H1 (cell line): ENCODE results near the gene ORAI3. TPM values are rescaled to one million over a fixed set of nuclear protein-coding genes. Genes with fewer than 3 reads are reported as not detected.

Experiments used
- CTCF ChIA-PET: fragments of 300-600 bp; sonication (Branson Sonifier 250); formaldehyde crosslinking; loops from one replicate; lab custom pipeline; 2021; ENCODE audit not compliant: partially characterized antibody; lab: Charles Lee
- POLR2A ChIA-PET: fragments of 300-600 bp; sonication (Branson Sonifier 250); formaldehyde crosslinking; loops from one replicate; lab custom pipeline; 2021; ENCODE audit warnings: inconsistent platforms; ENCODE audit not compliant: partially characterized antibody; lab: Charles Lee
- DNase-seq, 2 experiments: peaks; one replicate each; pipeline versions ENCODE4 v3.0.0 to v3.0.0-alpha.2; 2010 to 2022; ENCODE audit warnings: low spot score in 2 of 2, low read depth in 1 of 2, mixed read lengths in 1 of 2
- FAIRE-seq: peaks from 2 replicates; lab custom pipeline; 2011; peaks lifted over from hg19 to GRCh38; lab: Jason Lieb, UNC
- H2AFZ ChIP-seq: 2 replicates; pipeline ENCODE4 v1.8.1; 2012; ENCODE audit warnings: low read length, inconsistent platforms
- H2AK5ac ChIP-seq: 2 replicates; pipeline ENCODE4 v1.6.1; 2013; ENCODE audit warnings: low read depth, low read length
- H2BK120ac ChIP-seq: replicated peaks from 2 replicates; pipeline ENCODE3; 2013; ENCODE audit warnings: low read depth, low read length, inconsistent platforms
- H2BK12ac ChIP-seq: 2 replicates; pipeline ENCODE4 v1.6.1; 2013; ENCODE audit warnings: low read depth, low read length
- H2BK15ac ChIP-seq: 2 replicates; pipeline ENCODE4 v1.6.1; 2013; ENCODE audit warnings: low read length
- H2BK20ac ChIP-seq: 2 replicates; pipeline ENCODE4 v1.6.1; 2013; ENCODE audit warnings: low read length
- H2BK5ac ChIP-seq: 2 replicates; pipeline ENCODE4 v1.6.1; 2013; ENCODE audit warnings: low read depth, low read length
- H3K14ac ChIP-seq: 2 replicates; pipeline ENCODE4 v1.6.1; 2013; ENCODE audit warnings: inconsistent platforms; ENCODE audit not compliant: insufficient read length
- H3K18ac ChIP-seq: 2 replicates; pipeline ENCODE4 v1.6.1; 2013; ENCODE audit warnings: low read length; ENCODE audit errors: extremely low read depth
- H3K23ac ChIP-seq: 2 replicates; pipeline ENCODE4 v1.6.1; 2013; ENCODE audit warnings: inconsistent platforms; ENCODE audit not compliant: insufficient read length
- H3K23me2 ChIP-seq: 2 replicates; pipeline ENCODE4 v1.6.1; 2013; ENCODE audit warnings: low read depth, low read length
- H3K27ac ChIP-seq: 2 replicates; pipeline ENCODE4 v1.6.1; 2011; ENCODE audit warnings: low read depth, low read length, inconsistent platforms
- H3K27me3 ChIP-seq, 4 experiments: replicated peaks in 1 of 4; 1 replicate in 1 of 4; 2 replicates in 3 of 4; pipeline versions ENCODE4 v1.6.1 to v1.8.1; 2011 to 2013; ENCODE audit warnings: low read length in 3 of 4, mild to moderate bottlenecking in 3 of 4, inconsistent platforms in 2 of 4, mixed read lengths in 2 of 4, moderate library complexity in 1 of 4; ENCODE audit not compliant: control insufficient read depth in 3 of 4, insufficient read depth in 3 of 4; ENCODE audit errors: extremely low read depth in 1 of 4
- H3K36me3 ChIP-seq, 4 experiments: 2 replicates each; pipeline versions ENCODE4 v1.6.1 to v1.8.1; 2011 to 2013; ENCODE audit warnings: mild to moderate bottlenecking in 4 of 4, low read length in 3 of 4, moderate library complexity in 2 of 4, control low read depth in 1 of 4, inconsistent platforms in 1 of 4; ENCODE audit not compliant: insufficient read depth in 4 of 4, control insufficient read depth in 2 of 4
- H3K4ac ChIP-seq: replicated peaks from 2 replicates; pipeline ENCODE3; 2013; ENCODE audit warnings: low read length, low read depth, mixed read lengths, inconsistent platforms; ENCODE audit not compliant: insufficient read length
- H3K4me1 ChIP-seq, 4 experiments: replicated peaks in 1 of 4; 1 replicate in 1 of 4; 2 replicates in 3 of 4; pipeline versions ENCODE4 v1.6.1 to v1.8.1; 2011 to 2013; ENCODE audit warnings: low read length in 3 of 4, inconsistent platforms in 2 of 4, mixed read lengths in 1 of 4; ENCODE audit not compliant: insufficient read depth in 4 of 4, control insufficient read depth in 3 of 4
- H3K4me2 ChIP-seq, 2 experiments: 2 replicates each; pipeline versions ENCODE4 v1.6.1 to v1.8.1; 2011 to 2013; ENCODE audit warnings: low read depth in 2 of 2, low read length in 2 of 2, control low read depth in 1 of 2, inconsistent platforms in 1 of 2, mild to moderate bottlenecking in 1 of 2; ENCODE audit not compliant: insufficient read depth in 1 of 2
- H3K4me3 ChIP-seq, 4 experiments: fragments of 200-600, 300-600 bp in 1 of 4; sonication (generic), shearing (Covaris generic), sonication (Bioruptor Twin) in 1 of 4; 2 replicates each; pipeline versions ENCODE4 v1.5.1 to v1.8.1; 2011 to 2016; ENCODE audit warnings: low read length in 4 of 4, low read depth in 3 of 4, control low read depth in 2 of 4, inconsistent platforms in 2 of 4, mild to moderate bottlenecking in 2 of 4, mixed read lengths in 1 of 4, moderate library complexity in 1 of 4; ENCODE audit not compliant: insufficient read depth in 2 of 4; ENCODE audit errors: extremely low read depth in 1 of 4
- H3K56ac ChIP-seq: replicated peaks from 2 replicates; pipeline ENCODE3; 2013; ENCODE audit warnings: low read depth, mild to moderate bottlenecking, mixed read lengths, low read length, inconsistent platforms; ENCODE audit not compliant: insufficient read length
- H3K79me1 ChIP-seq: 2 replicates; pipeline ENCODE4 v1.6.1; 2013; ENCODE audit warnings: low read depth, low read length, control low read depth
- H3K79me2 ChIP-seq, 2 experiments: 2 replicates each; pipeline versions ENCODE4 v1.6.1 to v1.8.1; 2012 to 2013; ENCODE audit warnings: low read length in 2 of 2, mild to moderate bottlenecking in 2 of 2, inconsistent platforms in 1 of 2; ENCODE audit not compliant: insufficient read depth in 2 of 2, control insufficient read depth in 1 of 2
- H3K9ac ChIP-seq, 4 experiments: replicated peaks in 1 of 4; 1 replicate in 1 of 4; 2 replicates in 3 of 4; pipeline versions ENCODE4 v1.6.1 to v1.8.1; 2011 to 2013; ENCODE audit warnings: low read depth in 3 of 4, low read length in 3 of 4, control low read depth in 2 of 4, mild to moderate bottlenecking in 2 of 4, moderate library complexity in 2 of 4, inconsistent platforms in 1 of 4; ENCODE audit errors: extremely low read depth in 1 of 4
- H3K9me3 ChIP-seq, 2 experiments: 2 replicates each; pipeline versions ENCODE4 v1.6.1 to v1.8.1; 2012 to 2013; ENCODE audit warnings: mild to moderate bottlenecking in 2 of 2, moderate library complexity in 2 of 2, control low read depth in 1 of 2, inconsistent platforms in 1 of 2, low read depth in 1 of 2, low read length in 1 of 2, mixed read lengths in 1 of 2; ENCODE audit not compliant: insufficient read depth in 2 of 2
- H4K20me1 ChIP-seq, 2 experiments: replicated peaks in 1 of 2; 2 replicates each; pipeline versions ENCODE3 to v1.8.1; 2011 to 2013; ENCODE audit warnings: inconsistent platforms in 2 of 2, low read length in 2 of 2, mild to moderate bottlenecking in 1 of 2; ENCODE audit not compliant: insufficient read depth in 2 of 2, control insufficient read depth in 1 of 2
- H4K5ac ChIP-seq: 2 replicates; pipeline ENCODE4 v1.6.1; 2013; ENCODE audit warnings: low read length, low read depth, mixed read lengths, inconsistent platforms; ENCODE audit not compliant: insufficient read length
- H4K8ac ChIP-seq: 2 replicates; pipeline ENCODE4 v1.8.0; 2013; ENCODE audit warnings: mild to moderate bottlenecking, moderate library complexity, low read length, inconsistent platforms; ENCODE audit not compliant: insufficient read depth; ENCODE audit errors: extremely low read depth
- H4K91ac ChIP-seq: replicated peaks from 2 replicates; pipeline ENCODE3; 2013; ENCODE audit warnings: low read length, mixed read lengths, inconsistent platforms; ENCODE audit not compliant: insufficient read length
- CBX5 ChIP-seq: fragments of 300-800, 300-1000 bp; sonication (generic); IDR thresholded peaks from 2 replicates; pipeline ENCODE4 v1.7.1; 2016; ENCODE audit warnings: antibody characterized with exemption, low read length, low read depth
- CBX8 ChIP-seq: fragments of 300-800, 300-1000 bp; sonication (generic); IDR thresholded peaks from 2 replicates; pipeline ENCODE4 v1.7.1; 2016; ENCODE audit warnings: low read depth, low read length, borderline replicate concordance
- FOSL1 ChIP-seq: IDR thresholded peaks from 2 replicates; pipeline ENCODE4 v1.6.1; 2011; ENCODE audit warnings: mild to moderate bottlenecking, low read depth, low read length, moderate library complexity; ENCODE audit not compliant: insufficient read depth
- GABPA ChIP-seq: IDR thresholded peaks from 2 replicates; pipeline ENCODE4 v1.6.1; 2011; ENCODE audit warnings: mild to moderate bottlenecking, low read length, moderate library complexity, borderline replicate concordance; ENCODE audit not compliant: insufficient read depth
- SP1 ChIP-seq: IDR thresholded peaks from 2 replicates; pipeline ENCODE4 v1.6.1; 2011; ENCODE audit warnings: low read depth, low read length
- SP2 ChIP-seq: IDR thresholded peaks from 2 replicates; pipeline ENCODE4 v1.6.1; 2012; ENCODE audit warnings: mild to moderate bottlenecking, low read length, inconsistent platforms
- ZNF274 ChIP-seq: IDR thresholded peaks from 2 replicates; pipeline ENCODE4 v1.7.0; 2012; ENCODE audit warnings: low read length, borderline replicate concordance; ENCODE audit errors: extremely low read depth
- WGBS, 2 experiments: shearing (Covaris generic) in 1 of 2; methylation state at CpG; one replicate each; pipeline versions ENCODE4 v1.1.6 to v1.1.7; 2013 to 2015; ENCODE audit warnings: low lambda C conversion rate in 2 of 2, mixed read lengths in 2 of 2, inconsistent platforms in 1 of 2, low coverage in 1 of 2, missing lambda C conversion rate in 1 of 2; ENCODE audit not compliant: insufficient replicate concordance in 2 of 2, insufficient coverage in 1 of 2, insufficient read length in 1 of 2; ENCODE audit errors: extremely low coverage in 1 of 2, missing lambda C conversion rate in 1 of 2; 5-methylcytosine and 5-hydroxymethylcytosine counted together
- polyA plus RNA-seq, 7 experiments: library from polyadenylated mRNA; depleted of rRNA in 3 of 7; stranded (reverse) in 5 of 7; unstranded in 2 of 7; fragments of >200 nt in 5 of 7; fragments of 200-250 nt in 2 of 7; gene quantifications; 1 replicate in 5 of 7; 2 replicates in 1 of 7; 4 replicates in 1 of 7; pipeline versions ENCODE4 v1.2.1 to v1.2.3, GENCODE V29; 2011 to 2013; ENCODE audit warnings: missing spikeins in 2 of 7, mixed read lengths in 2 of 7
- total RNA-seq: library from RNA; stranded (reverse); fragmentation: NEBNext Ultra II Directional; extraction: Animal tissue kit (Norgen Biotek cat#: 25700); gene quantifications from 2 replicates; pipeline ENCODE4 v1.2.1, GENCODE V29; 2021

Gene ORAI3
- total and polyA plus RNA-seq, 2 of the 8 experiments (the other 6 are each of a cell fraction or from before 2014, with no cell fraction given): 8.7 to 24.5 TPM

DNA sequence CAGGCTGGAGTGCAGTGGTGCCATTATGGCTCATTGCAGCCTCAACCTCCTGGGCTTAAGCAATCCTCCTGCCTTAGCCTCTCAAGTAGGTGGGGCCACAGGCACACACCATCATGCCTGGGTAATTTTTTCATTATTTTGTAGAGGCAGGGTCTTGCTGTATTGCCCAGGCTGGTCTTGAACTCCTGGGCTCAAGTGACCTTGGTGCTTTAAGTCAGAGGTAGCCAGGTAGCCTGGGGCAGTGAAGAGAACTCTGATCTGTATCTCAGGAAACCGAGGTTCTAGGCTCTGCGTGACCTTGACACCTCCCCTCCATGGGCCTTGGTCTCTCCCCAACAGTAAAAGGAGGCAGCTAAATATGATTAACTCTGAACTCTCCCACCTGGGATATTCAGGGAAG, 49.1 kb upstream of the ORAI3 start:
- no peak for TF ChIP-seq FOSL1
- TF ChIP-seq CBX8: no peak
- no peak for TF ChIP-seq GABPA
- TF ChIP-seq SP1: no peak
- no peak for TF ChIP-seq ZNF274
- no peak for TF ChIP-seq SP2
- TF ChIP-seq CBX5: no peak
- CTCF ChIA-PET: interaction anchor here (1.1 to 6.4 kb wide), 5 partner anchors 18 to 120 kb away, joined by 3 to 69 read pairs (median 7); no protein-coding TSS in a partner anchor
- Histone ChIP-seq H4K20me1 (no peaks in the 10 kb centered on the region), H3K23ac (no peak overlapping the region), H3K56ac (no peak overlapping the region), H3K36me3 (no peaks in the 10 kb centered on the region), H2AFZ (no peak overlapping the region), H3K4me2 (no peak overlapping the region), H3K27me3 (peaks cover 0 to 24% (median 5%) of the 10 kb centered on the region in 4 experiments; a peak in 5 of 7 replicates), H3K79me2 (no peaks in the 10 kb centered on the region), H2BK12ac (no peak overlapping the region), H4K8ac (no peak overlapping the region), H3K79me1 (no peaks in the 10 kb centered on the region), H3K4me1 (peaks cover 3 to 12% (median 9%) of the 10 kb centered on the region in 4 experiments), H2AK5ac (no peak overlapping the region), H3K9ac (no peak overlapping the region), H3K14ac (no peak overlapping the region), H3K9me3 (no peaks in the 10 kb centered on the region), H3K23me2 (peaks cover 7% of the 10 kb centered on the region; the same call in 1 of the 2 replicates), H4K5ac (no peak overlapping the region), H4K91ac (no peak overlapping the region), H3K4ac (no peak overlapping the region), H3K18ac (no peak overlapping the region), H2BK20ac (no peak overlapping the region), H2BK5ac (no peak overlapping the region), H2BK120ac (no peak overlapping the region), H2BK15ac (no peak overlapping the region), H3K4me3 (no peak overlapping the region), H3K27ac (no peak overlapping the region)
- POLR2A ChIA-PET: interaction anchor here (1.3 kb wide), 1 partner anchor 94 kb away, joined by 3 read pairs; no protein-coding TSS in a partner anchor
- DNase-seq (no peak), FAIRE-seq (no peak)
- 85% methylated on average over 2 of the region's 2 CpGs; no CpG with 5 or more reads in 1 of the 2 experiments for WGBS, 2 experiments
